CD14-positive monocyte (primary cell): ENCODE data around the gene FOXP1. TPM values are rescaled to one million over a fixed set of nuclear protein-coding genes. Genes with fewer than 3 reads are reported as not detected.

ENCODE experiments used
- DNase-seq, 3 donors: peaks; one replicate each; pipeline ENCODE4 v3.0.0-alpha.2; 2011 to 2022
- H2AFZ ChIP-seq: 2 replicates; pipeline ENCODE4 v1.6.0; 2012; ENCODE audit warnings: mild to moderate bottlenecking, low read depth, low read length, inconsistent platforms; ENCODE audit not compliant: insufficient read depth, poor library complexity, severe bottlenecking
- H3K27ac ChIP-seq, 2 donors: 1 replicate in 1 of 2; 2 replicates in 1 of 2; pipeline ENCODE4 v1.5.1; 2012 to 2013; ENCODE audit warnings: low read length in 2 of 2, control low read depth in 1 of 2, inconsistent platforms in 1 of 2, low read depth in 1 of 2, mild to moderate bottlenecking in 1 of 2
- H3K27me3 ChIP-seq, 2 donors: one replicate each; pipeline versions ENCODE4 v1.6.0 to v1.6.1; 2011 to 2013; ENCODE audit warnings: low read length in 2 of 2; ENCODE audit not compliant: control insufficient read depth in 2 of 2, insufficient read depth in 2 of 2
- H3K36me3 ChIP-seq, 2 donors: replicated peaks in 1 of 2; 1 replicate in 1 of 2; 2 replicates in 1 of 2; pipeline versions ENCODE4 v1.5.1 to v1.6.1; 2012 to 2013; ENCODE audit warnings: low read length in 2 of 2, control low read depth in 1 of 2, inconsistent platforms in 1 of 2, mild to moderate bottlenecking in 1 of 2; ENCODE audit not compliant: insufficient read depth in 2 of 2, control insufficient read depth in 1 of 2
- H3K4me1 ChIP-seq, 2 donors: 1 replicate in 1 of 2; 2 replicates in 1 of 2; pipeline versions ENCODE4 v1.5.1 to v1.6.1; 2012 to 2013; ENCODE audit warnings: low read length in 2 of 2, control low read depth in 1 of 2, inconsistent platforms in 1 of 2, mild to moderate bottlenecking in 1 of 2, moderate library complexity in 1 of 2; ENCODE audit not compliant: insufficient read depth in 2 of 2, control insufficient read depth in 1 of 2
- H3K4me2 ChIP-seq: replicated peaks from 2 replicates; pipeline ENCODE3; 2012; ENCODE audit warnings: low read length, moderate library complexity, mild to moderate bottlenecking; ENCODE audit not compliant: poor library complexity, severe bottlenecking; ENCODE audit errors: extremely low read depth
- H3K4me3 ChIP-seq, 3 experiments: fragments of 200-600 bp in 1 of 3; sonication (generic) in 1 of 3; replicated peaks in 1 of 3; 1 replicate in 2 of 3; 2 replicates in 1 of 3; pipeline ENCODE4 v1.5.1; 2011 to 2013; ENCODE audit warnings: low read length in 3 of 3, mild to moderate bottlenecking in 3 of 3, control low read depth in 2 of 3, low read depth in 2 of 3, inconsistent platforms in 1 of 3, moderate library complexity in 1 of 3
- H3K79me2 ChIP-seq: 2 replicates; pipeline ENCODE4 v1.6.0; 2012; ENCODE audit warnings: mild to moderate bottlenecking, control low read depth, inconsistent platforms, low read length, moderate library complexity; ENCODE audit not compliant: insufficient read depth
- H3K9ac ChIP-seq: 2 replicates; pipeline ENCODE4 v1.6.0; 2017; ENCODE audit warnings: low read length, mild to moderate bottlenecking; ENCODE audit not compliant: insufficient read depth, poor library complexity, severe bottlenecking
- H3K9me3 ChIP-seq, 2 donors: replicated peaks in 1 of 2; 1 replicate in 1 of 2; 2 replicates in 1 of 2; pipeline versions ENCODE4 v1.5.1 to v1.6.1; 2012 to 2013; ENCODE audit warnings: low read length in 2 of 2, control low read depth in 1 of 2; ENCODE audit not compliant: control insufficient read depth in 1 of 2, insufficient read depth in 1 of 2
- H4K20me1 ChIP-seq: 2 replicates; pipeline ENCODE4 v1.6.0; 2012; ENCODE audit warnings: mild to moderate bottlenecking, low read length, control low read depth, moderate library complexity; ENCODE audit not compliant: insufficient read depth
- H3K27ac Mint-ChIP-seq, 7 donors: one replicate each; pipeline ENCODE4 v1.8.0; 2020; ENCODE audit warnings: mild to moderate bottlenecking in 7 of 7, mixed read lengths in 7 of 7, moderate library complexity in 6 of 7, inconsistent platforms in 2 of 7
- H3K27me3 Mint-ChIP-seq, 3 donors: one replicate each; pipeline ENCODE4 v1.8.0; 2021 to 2022; ENCODE audit warnings: low read depth in 3 of 3, mild to moderate bottlenecking in 3 of 3, mixed read lengths in 3 of 3, moderate library complexity in 3 of 3, inconsistent platforms in 1 of 3
- H3K36me3 Mint-ChIP-seq, 2 donors: one replicate each; pipeline ENCODE4 v1.8.0; 2020; ENCODE audit warnings: mixed read lengths in 2 of 2, inconsistent platforms in 1 of 2, mild to moderate bottlenecking in 1 of 2
- H3K4me1 Mint-ChIP-seq: one replicate; pipeline ENCODE4 v1.8.0; 2020; ENCODE audit warnings: mild to moderate bottlenecking, mixed read lengths
- H3K4me3 Mint-ChIP-seq, 2 donors: one replicate each; pipeline ENCODE4 v1.8.0; 2020; ENCODE audit warnings: mild to moderate bottlenecking in 2 of 2, mixed read lengths in 2 of 2, moderate library complexity in 1 of 2
- H3K9me3 Mint-ChIP-seq, 7 donors: one replicate each; pipeline ENCODE4 v1.8.0; 2020 to 2022; ENCODE audit warnings: mixed read lengths in 7 of 7, mild to moderate bottlenecking in 6 of 7, moderate library complexity in 6 of 7, inconsistent platforms in 2 of 7
- CTCF ChIP-seq: fragments of 200-600 bp; IDR thresholded peaks from one replicate; pipeline ENCODE4 v1.8.0; 2022; ENCODE audit warnings: antibody characterized with exemption, mild to moderate bottlenecking
- WGBS: methylation state at CpG from one replicate; pipeline ENCODE4 v1.1.5; 2013; ENCODE audit warnings: missing lambda C conversion rate; ENCODE audit not compliant: insufficient coverage; 5-methylcytosine and 5-hydroxymethylcytosine counted together
- intact Hi-C, 2 donors: fragments of 100-400 bp; cut with micrococcal nuclease; formaldehyde crosslinking; loops; one replicate each; pipeline versions ENCODE4 v1.15.0 to v1.15.1; 2023
- polyA plus RNA-seq, 3 donors: library from polyadenylated mRNA; depleted of rRNA in 1 of 3; unstranded in 2 of 3; stranded (reverse) in 1 of 3; fragments of 300-500 nt in 2 of 3; fragments of >200 nt in 1 of 3; fragmentation: Illumina TruSeq in 2 of 3; gene quantifications; 1 replicate in 2 of 3; 2 replicates in 1 of 3; pipeline ENCODE4 v1.2.3, GENCODE V29; 2012 to 2021

The FOXP1 gene
- polyA plus RNA-seq, 3 donors, result 25.7 to 42.6 (median 27.8) TPM

DNA sequence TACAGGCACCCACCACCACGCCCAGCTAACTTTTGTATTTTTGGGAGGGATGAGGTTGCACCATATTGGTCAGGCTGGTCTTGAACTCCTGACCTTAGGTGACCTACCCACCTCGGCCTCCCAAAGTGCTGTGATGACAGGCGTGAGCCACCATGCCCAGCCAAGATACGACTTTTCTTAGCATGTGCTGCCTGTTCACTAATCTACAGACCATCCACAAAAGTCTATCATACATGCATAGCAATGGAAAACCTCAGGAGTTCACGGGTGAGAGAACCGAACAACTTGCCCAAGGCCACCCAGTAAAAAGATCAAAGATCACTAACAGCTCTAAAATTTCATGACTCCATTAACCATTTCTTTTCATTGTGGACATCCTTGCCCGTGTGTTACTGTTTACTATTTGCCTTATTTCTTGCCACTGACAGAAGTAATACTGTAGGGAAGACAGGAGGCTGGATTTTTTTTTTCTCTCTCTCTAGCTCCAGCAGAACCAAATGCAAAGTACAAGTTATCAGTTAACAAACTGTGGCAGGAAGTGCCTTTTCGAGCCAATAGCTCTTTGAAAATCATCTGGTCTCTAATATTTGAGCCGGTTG lies 92.3 kb downstream of the FOXP1 start:
- Histone ChIP-seq H3K79me2 (peaks cover 92% of the 10 kb centered on the region), H3K27me3 (no peaks in the 10 kb centered on the region), H3K27ac (no peak overlapping the region), H3K4me1 (peaks cover 21 to 34% of the 10 kb centered on the region in 2 donors), H2AFZ (no peak overlapping the region), H3K4me2 (no peak overlapping the region), H3K36me3 (peaks cover 17 to 47% of the 10 kb centered on the region in 2 donors), H3K9me3 (peaks cover 5 to 6% of the 10 kb centered on the region in 2 donors), H3K9ac (no peak overlapping the region), H3K4me3 (no peak overlapping the region), H4K20me1 (peaks cover 31% of the 10 kb centered on the region)
- no peak overlapping the region for H3K27ac Mint-ChIP-seq
- peaks cover 34% of the 10 kb centered on the region for H3K4me1 Mint-ChIP-seq
- DNase-seq, result no peak
- no peak overlapping the region for H3K4me3 Mint-ChIP-seq
- intact Hi-C loops, result loop anchor here (5.0 to 10.0 kb wide), 2 partner anchors 44 to 54 kb away; no protein-coding TSS in a partner anchor
- no peak for TF ChIP-seq CTCF
- H3K9me3 Mint-ChIP-seq, result peaks cover 0 to 9% (median 6%) of the 10 kb centered on the region in 7 donors
- WGBS, result 100% methylated on average over 3 of the region's 9 CpGs
- peaks cover 0 to 2% (median 0%) of the 10 kb centered on the region in 3 donors for H3K27me3 Mint-ChIP-seq
- peaks cover 35 to 48% of the 10 kb centered on the region in 2 donors for H3K36me3 Mint-ChIP-seq

DNA sequence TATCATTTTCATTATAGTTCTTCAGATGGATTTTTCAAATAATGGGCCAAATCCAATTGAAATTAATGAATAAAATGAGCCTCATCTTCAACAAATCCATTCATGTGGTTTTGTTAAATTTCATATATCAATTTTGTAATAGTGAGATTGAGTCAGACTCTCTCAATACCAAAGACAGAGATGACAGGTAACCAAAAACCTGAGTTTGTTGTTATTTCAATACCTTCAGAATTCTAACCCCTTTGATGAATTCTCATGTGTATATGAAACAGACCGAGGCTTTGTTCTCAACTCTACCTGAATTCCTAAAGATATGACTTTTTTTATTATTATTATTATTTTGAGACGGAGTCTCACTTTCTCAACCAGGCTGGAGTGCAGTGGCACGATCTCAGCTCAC lies 92.8 kb downstream of the FOXP1 start:
- no peak overlapping the region for H3K9ac ChIP-seq
- WGBS, result no CpG with 5 or more reads among the region's 3 CpGs
- Mint-ChIP-seq H3K4me3 (no peak overlapping the region), H3K9me3 (peaks cover 0 to 9% (median 6%) of the 10 kb centered on the region in 7 donors), H3K27ac (no peak overlapping the region), H3K27me3 (peaks cover 0 to 2% (median 0%) of the 10 kb centered on the region in 3 donors), H3K36me3 (peaks cover 32 to 47% of the 10 kb centered on the region in 2 donors), H3K4me1 (peaks cover 33% of the 10 kb centered on the region)
- H4K20me1 ChIP-seq, result peaks cover 36% of the 10 kb centered on the region
- H3K4me1 ChIP-seq, result peaks cover 19 to 34% of the 10 kb centered on the region in 2 donors
- H2AFZ ChIP-seq, result no peak overlapping the region
- H3K4me2 ChIP-seq, result no peak overlapping the region
- no peak for TF ChIP-seq CTCF
- peaks cover 17 to 47% of the 10 kb centered on the region in 2 donors for H3K36me3 ChIP-seq
- peaks cover 5 to 6% of the 10 kb centered on the region in 2 donors for H3K9me3 ChIP-seq
- intact Hi-C loops, result loop anchor here (5.0 to 10.0 kb wide), 2 partner anchors 43 to 54 kb away; no protein-coding TSS in a partner anchor
- no peak for DNase-seq
- H3K4me3 ChIP-seq, result no peak overlapping the region
- peaks cover 93% of the 10 kb centered on the region for H3K79me2 ChIP-seq
- H3K27me3 ChIP-seq, result no peaks in the 10 kb centered on the region
- H3K27ac ChIP-seq, result no peak overlapping the region
